HEK293 (cell line): ENCODE measurements around the gene TEAD4.
A peak's percentile ranks its signal among the peaks of the same experiment; 100 is the strongest.

Experiments
- AEBP2 ChIP-seq: fragments of 450-650 bp; formaldehyde crosslinking; IDR thresholded peaks from 2 replicates; pipeline ENCODE4 v1.5.1; 2016; ENCODE audit warnings: missing biosample characterization, missing genetic modification characterization, borderline replicate concordance
- ELK4 ChIP-seq: IDR thresholded peaks from 2 replicates; pipeline ENCODE4 v1.6.1; 2011; ENCODE audit warnings: mild to moderate bottlenecking, low read depth, low read length, borderline replicate concordance
- GLI4 ChIP-seq: fragments of 450-650 bp; formaldehyde crosslinking; IDR thresholded peaks from 2 replicates; pipeline ENCODE4 v1.5.1; 2016; ENCODE audit warnings: missing biosample characterization, missing genetic modification characterization
- KLF1 ChIP-seq: fragments of 450-650 bp; formaldehyde crosslinking; IDR thresholded peaks from 2 replicates; pipeline ENCODE4 v1.5.1; 2016; ENCODE audit warnings: missing biosample characterization, missing genetic modification characterization
- KLF17 ChIP-seq: fragments of 450-650 bp; formaldehyde crosslinking; IDR thresholded peaks from 2 replicates; pipeline ENCODE4 v1.5.1; 2016; ENCODE audit warnings: missing biosample characterization, missing genetic modification characterization
- KLF7 ChIP-seq: fragments of 450-650 bp; formaldehyde crosslinking; IDR thresholded peaks from 2 replicates; pipeline ENCODE4 v1.5.1; 2016; ENCODE audit warnings: missing biosample characterization, missing genetic modification characterization, borderline replicate concordance
- MZF1 ChIP-seq: fragments of 450-650 bp; formaldehyde crosslinking; IDR thresholded peaks from 2 replicates; pipeline ENCODE4 v1.5.1; 2017; ENCODE audit warnings: missing biosample characterization, missing genetic modification characterization, borderline replicate concordance
- OVOL3 ChIP-seq: fragments of 450-650 bp; formaldehyde crosslinking; IDR thresholded peaks from 2 replicates; pipeline ENCODE4 v1.5.1; 2016; ENCODE audit warnings: missing biosample characterization, missing genetic modification characterization
- PRDM1 ChIP-seq: fragments of 450-650 bp; formaldehyde crosslinking; IDR thresholded peaks from 2 replicates; pipeline ENCODE4; 2016; ENCODE audit warnings: missing biosample characterization, missing genetic modification characterization
- REST ChIP-seq: fragments of 450-650 bp; formaldehyde crosslinking; IDR thresholded peaks from 2 replicates; pipeline ENCODE4 v1.5.1; 2016; ENCODE audit warnings: missing biosample characterization, missing genetic modification characterization
- SP2 ChIP-seq: fragments of 450-650 bp; formaldehyde crosslinking; IDR thresholded peaks from 2 replicates; pipeline ENCODE4 v1.5.1; 2016; ENCODE audit warnings: missing biosample characterization, missing genetic modification characterization
- SP3 ChIP-seq: fragments of 450-650 bp; formaldehyde crosslinking; IDR thresholded peaks from 2 replicates; pipeline ENCODE4 v1.5.1; 2016; ENCODE audit warnings: missing biosample characterization, missing genetic modification characterization
- YY1 ChIP-seq: fragments of 450-650 bp; formaldehyde crosslinking; IDR thresholded peaks from 2 replicates; pipeline ENCODE4 v1.5.1; 2018; ENCODE audit warnings: missing biosample characterization, missing genetic modification characterization
- ZBTB48 ChIP-seq: fragments of 450-650 bp; formaldehyde crosslinking; IDR thresholded peaks from 2 replicates; pipeline ENCODE4 v1.5.1; 2016; ENCODE audit warnings: missing biosample characterization, missing genetic modification characterization
- ZBTB6 ChIP-seq: fragments of 450-650 bp; formaldehyde crosslinking; IDR thresholded peaks from 2 replicates; pipeline ENCODE4 v1.5.1; 2017; ENCODE audit warnings: missing biosample characterization, missing genetic modification characterization
- ZBTB7A ChIP-seq: fragments of 450-650 bp; formaldehyde crosslinking; IDR thresholded peaks from 2 replicates; pipeline ENCODE4 v1.5.1; 2016; ENCODE audit warnings: low read depth, missing biosample characterization, missing genetic modification characterization
- ZBTB8A ChIP-seq: fragments of 450-650 bp; formaldehyde crosslinking; IDR thresholded peaks from 2 replicates; pipeline ENCODE4 v1.5.1; 2016; ENCODE audit warnings: missing biosample characterization, missing genetic modification characterization
- ZNF10 ChIP-seq: fragments of 450-650 bp; formaldehyde crosslinking; IDR thresholded peaks from 2 replicates; pipeline ENCODE4 v1.5.1; 2017; ENCODE audit warnings: missing biosample characterization, missing genetic modification characterization
- ZNF23 ChIP-seq: fragments of 450-650 bp; formaldehyde crosslinking; IDR thresholded peaks from 2 replicates; pipeline ENCODE4 v1.5.1; 2016; ENCODE audit warnings: missing biosample characterization, missing genetic modification characterization, borderline replicate concordance
- ZNF366 ChIP-seq: fragments of 450-650 bp; formaldehyde crosslinking; conservative IDR thresholded peaks from 2 replicates; pipeline ENCODE4 v1.5.1; 2016; ENCODE audit warnings: missing biosample characterization, missing genetic modification characterization
- ZNF449 ChIP-seq: fragments of 450-650 bp; formaldehyde crosslinking; IDR thresholded peaks from 2 replicates; pipeline ENCODE4 v1.5.1; 2017; ENCODE audit warnings: missing biosample characterization, mild to moderate bottlenecking, missing genetic modification characterization, moderate library complexity
- ZNF610 ChIP-seq: fragments of 450-650 bp; formaldehyde crosslinking; IDR thresholded peaks from 2 replicates; pipeline ENCODE4 v1.5.1; 2016; ENCODE audit warnings: missing biosample characterization, missing genetic modification characterization, borderline replicate concordance
- ZNF623 ChIP-seq: fragments of 450-650 bp; formaldehyde crosslinking; IDR thresholded peaks from 2 replicates; pipeline ENCODE4 v1.5.1; 2016; ENCODE audit warnings: missing biosample characterization, missing genetic modification characterization
- ZNF629 ChIP-seq: fragments of 450-650 bp; formaldehyde crosslinking; IDR thresholded peaks from 2 replicates; pipeline ENCODE4 v1.5.1; 2017; ENCODE audit warnings: missing biosample characterization, missing genetic modification characterization
- ZNF660 ChIP-seq: fragments of 450-650 bp; IDR thresholded peaks from 2 replicates; pipeline ENCODE4 v1.5.1; 2018; ENCODE audit warnings: missing biosample characterization, mild to moderate bottlenecking, missing genetic modification characterization
- ZNF677 ChIP-seq: fragments of 450-650 bp; IDR thresholded peaks from 2 replicates; pipeline ENCODE4 v1.5.0; 2018; ENCODE audit warnings: missing biosample characterization, mild to moderate bottlenecking, missing genetic modification characterization, moderate library complexity
- ZNF837 ChIP-seq: fragments of 450-650 bp; formaldehyde crosslinking; IDR thresholded peaks from 2 replicates; pipeline ENCODE4 v1.5.1; 2016; ENCODE audit warnings: missing biosample characterization, missing genetic modification characterization
- ZNF843 ChIP-seq: fragments of 450-650 bp; formaldehyde crosslinking; IDR thresholded peaks from 2 replicates; pipeline ENCODE4 v1.5.1; 2016; ENCODE audit warnings: missing biosample characterization, missing genetic modification characterization
- ZXDB ChIP-seq: fragments of 450-650 bp; formaldehyde crosslinking; IDR thresholded peaks from 2 replicates; pipeline ENCODE4 v1.5.1; 2016; ENCODE audit warnings: missing biosample characterization, missing genetic modification characterization

The TEAD4 gene

GRCh38 chr12:3076730-3077571 is 117.8 kb downstream of the TEAD4 start, which contains the start of gene TSPAN9 (continued):
- TF ChIP-seq REST (tag by site-specific recombination) (peak; percentile 17; the same call in 1 of the 2 replicates), ZNF366 (tag by site-specific recombination) (0 out of 2 replicates have a peak, but pooled peaks have one; percentile 20), ZNF10 (tag by site-specific recombination) (peak; percentile 50; the same call in 1 of the 2 replicates), ZNF623 (tag by site-specific recombination) (0 out of 2 replicates have a peak, but pooled peaks have one; percentile 12), ZNF660 (tag by site-specific recombination) (0 out of 2 replicates have a peak, but pooled peaks have one; percentile 13), KLF1 (tag by site-specific recombination) (peak; percentile 68), KLF7 (tag by site-specific recombination) (peak; percentile 48; the same call in 1 of the 2 replicates), ZNF610 (tag by site-specific recombination) (peak; percentile 92; the same call in 1 of the 2 replicates), SP2 (tag by site-specific recombination) (peak; percentile 68), ZNF629 (tag by site-specific recombination) (peak; percentile 36), ZXDB (tag by site-specific recombination) (peak; percentile 84), ZNF449 (tag by site-specific recombination) (0 out of 2 replicates have a peak, but pooled peaks have one; percentile 46), ZBTB6 (tag by site-specific recombination) (peak; percentile 11; the same call in 1 of the 2 replicates), KLF17 (tag by site-specific recombination) (peak; percentile 68; the same call in 1 of the 2 replicates), ZBTB7A (tag by site-specific recombination) (0 out of 2 replicates have a peak, but pooled peaks have one; percentile 23), AEBP2 (no peak), ZNF23 (tag by site-specific recombination) (no peak), OVOL3 (peak; percentile 52; the same call in 1 of the 2 replicates), ELK4 (no peak), ZNF837 (peak; percentile 76), PRDM1 (tag by site-specific recombination) (0 out of 2 replicates have a peak, but pooled peaks have one; percentile 19), SP3 (tag by site-specific recombination) (peak; percentile 80), MZF1 (no peak), ZBTB48 (tag by site-specific recombination) (peak; percentile 75; the same call in 1 of the 2 replicates), YY1 (tag by site-specific recombination) (peak; percentile 14; the same call in 1 of the 2 replicates), ZNF677 (tag by site-specific recombination) (0 out of 2 replicates have a peak, but pooled peaks have one; percentile 6), ZNF843 (tag by site-specific recombination) (no peak; the same call in 1 of the 2 replicates), GLI4 (tag by site-specific recombination) (0 out of 2 replicates have a peak, but pooled peaks have one; percentile 43), ZBTB8A (tag by site-specific recombination) (peak; percentile 99)
